Naive thymus-derived CD4-positive, alpha-beta T cell (primary cell): ENCODE results near the gene CHRNA1. TPM values are rescaled to one million over a fixed set of nuclear protein-coding genes. Genes with fewer than 3 reads are reported as not detected.
"Not testable (repeated sequence)": the region's sequence is repeated elsewhere in the genome, so short reads cannot be mapped to it uniquely, and the experiment has no call there.

ENCODE experiments used
- ATAC-seq: fragments of 150-1000 bp; cut with Tn5 transposase; 2 replicates; pipeline ENCODE4 v1.10.0; 2021; ENCODE audit warnings: mild to moderate bottlenecking, moderate library complexity
- CTCF ChIA-PET: fragments of 350-600 bp; sonication (Branson Sonifier 250); formaldehyde crosslinking; loops from one replicate; lab custom pipeline; 2021; ENCODE audit warnings: antibody characterized with exemption; lab: Charles Lee
- POLR2A ChIA-PET: fragments of 350-600 bp; sonication (Branson Sonifier 250); formaldehyde crosslinking; loops from one replicate; lab custom pipeline; 2021; ENCODE audit warnings: antibody characterized with exemption, inconsistent platforms; lab: Charles Lee
- DNase-seq, 9 donors: peaks; one replicate each; pipeline versions ENCODE4 v3.0.0 to v3.0.0-alpha.2; 2020 to 2022; ENCODE audit warnings: mixed read lengths in 1 of 9
- H3K27ac ChIP-seq: one replicate; pipeline ENCODE4 v1.7.0; 2013; ENCODE audit warnings: mild to moderate bottlenecking, low read depth, low read length, moderate library complexity
- H3K27me3 ChIP-seq, 2 donors: one replicate each; pipeline ENCODE4 v1.7.0; 2013; ENCODE audit warnings: low read length in 2 of 2, mild to moderate bottlenecking in 2 of 2, moderate library complexity in 2 of 2; ENCODE audit not compliant: control insufficient read depth in 2 of 2, insufficient read depth in 2 of 2
- H3K36me3 ChIP-seq, 3 experiments: 1 replicate in 2 of 3; 2 replicates in 1 of 3; pipeline ENCODE4 v1.7.0; 2013; ENCODE audit warnings: low read length in 3 of 3, mild to moderate bottlenecking in 3 of 3, moderate library complexity in 1 of 3; ENCODE audit not compliant: insufficient read depth in 3 of 3, control insufficient read depth in 2 of 3
- H3K4me1 ChIP-seq, 2 donors: one replicate each; pipeline ENCODE4 v1.7.0; 2013; ENCODE audit warnings: low read length in 2 of 2, mild to moderate bottlenecking in 2 of 2, moderate library complexity in 1 of 2; ENCODE audit not compliant: control insufficient read depth in 2 of 2, insufficient read depth in 2 of 2
- H3K4me3 ChIP-seq: 2 replicates; pipeline ENCODE4 v1.7.0; 2013; ENCODE audit warnings: mild to moderate bottlenecking, low read length
- H3K9me3 ChIP-seq, 3 experiments: 1 replicate in 2 of 3; 2 replicates in 1 of 3; pipeline ENCODE4 v1.7.0; 2013; ENCODE audit warnings: low read length in 3 of 3; ENCODE audit not compliant: control insufficient read depth in 2 of 3
- H3K27ac Mint-ChIP-seq, 9 donors: one replicate each; pipeline ENCODE4 v1.8.0; 2020 to 2022; ENCODE audit warnings: mixed read lengths in 9 of 9, mild to moderate bottlenecking in 8 of 9, moderate library complexity in 5 of 9, inconsistent platforms in 2 of 9
- H3K27me3 Mint-ChIP-seq, 5 donors: one replicate each; pipeline ENCODE4 v1.8.0; 2021 to 2022; ENCODE audit warnings: mixed read lengths in 5 of 5, mild to moderate bottlenecking in 1 of 5
- H3K36me3 Mint-ChIP-seq, 5 donors: one replicate each; pipeline ENCODE4 v1.8.0; 2020 to 2022; ENCODE audit warnings: mixed read lengths in 5 of 5, mild to moderate bottlenecking in 3 of 5, inconsistent platforms in 1 of 5
- H3K4me1 Mint-ChIP-seq, 7 donors: one replicate each; pipeline ENCODE4 v1.8.0; 2020 to 2022; ENCODE audit warnings: mixed read lengths in 7 of 7, mild to moderate bottlenecking in 3 of 7, inconsistent platforms in 1 of 7
- H3K4me3 Mint-ChIP-seq, 10 donors: one replicate each; pipeline ENCODE4 v1.8.0; 2020 to 2022; ENCODE audit warnings: mild to moderate bottlenecking in 10 of 10, mixed read lengths in 10 of 10, moderate library complexity in 6 of 10, inconsistent platforms in 2 of 10
- H3K9me3 Mint-ChIP-seq, 11 donors: one replicate each; pipeline ENCODE4 v1.8.0; 2020 to 2022; ENCODE audit warnings: mixed read lengths in 11 of 11, mild to moderate bottlenecking in 4 of 11, inconsistent platforms in 1 of 11, moderate library complexity in 1 of 11
- intact Hi-C, 2 donors: fragments of 100-400 bp; cut with micrococcal nuclease; formaldehyde crosslinking; loops; one replicate each; pipeline ENCODE4 v1.15.1; 2023
- polyA plus RNA-seq, 2 donors: library from polyadenylated mRNA; unstranded; fragments of 300-500 nt; fragmentation: Illumina TruSeq; gene quantifications; one replicate each; pipeline ENCODE4 v1.2.3, GENCODE V29; 2021
- total RNA-seq, 6 experiments: library from RNA in 5 of 6; stranded (reverse) in 5 of 6; gene quantifications; 1 replicate in 5 of 6; 2 replicates in 1 of 6; pipeline ENCODE4 v1.2.3 and lab custom pipeline; 2021 to 2026

CHRNA1 gene
- total and polyA plus RNA-seq, 7 experiments from 2014 or later: not detected

DNA sequence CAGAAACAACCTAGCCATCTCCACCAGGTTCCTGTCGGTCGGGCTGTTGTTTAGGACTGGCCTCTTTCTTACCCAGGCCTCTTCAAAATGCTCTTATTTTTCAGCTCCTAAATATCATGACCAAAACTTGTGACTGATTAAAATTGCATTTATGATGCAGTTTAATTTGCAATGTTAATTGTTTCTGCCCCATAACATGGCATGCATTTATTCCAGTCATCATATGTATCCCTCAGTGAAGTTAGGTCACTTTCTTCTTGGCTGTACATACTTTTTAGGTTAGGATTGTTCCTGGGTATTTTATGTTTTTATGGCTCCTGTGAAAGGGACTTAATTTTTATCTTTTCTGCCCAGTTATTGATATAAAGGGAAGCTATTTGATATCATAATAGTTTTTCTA is 50.6 kb downstream of the CHRNA1 start:
- no peak overlapping the region for H3K27ac ChIP-seq
- no peak for ATAC-seq
- ChIA-PET POLR2A (interaction anchor here (1.6 kb wide), 1 partner anchor 15 kb away, joined by 3 read pairs; no protein-coding TSS in a partner anchor), CTCF (no interaction called here)
- Mint-ChIP-seq H3K36me3 (no peaks in the 10 kb centered on the region), H3K4me3 (no peak overlapping the region), H3K27me3 (peaks cover 0 to 8% (median 3%) of the 10 kb centered on the region in 5 donors), H3K4me1 (peaks cover 15 to 34% (median 30%) of the 10 kb centered on the region in 7 donors), H3K27ac (no peak overlapping the region), H3K9me3 (no peaks in the 10 kb centered on the region)
- H3K4me1 ChIP-seq: peaks cover 15 to 21% of the 10 kb centered on the region in 2 donors
- H3K4me3 ChIP-seq: no peak overlapping the region
- DNase-seq: no peak
- no peaks in the 10 kb centered on the region for H3K9me3 ChIP-seq
- H3K27me3 ChIP-seq: no peaks in the 10 kb centered on the region
- intact Hi-C loops: no loop called here
- no peaks in the 10 kb centered on the region for H3K36me3 ChIP-seq

DNA sequence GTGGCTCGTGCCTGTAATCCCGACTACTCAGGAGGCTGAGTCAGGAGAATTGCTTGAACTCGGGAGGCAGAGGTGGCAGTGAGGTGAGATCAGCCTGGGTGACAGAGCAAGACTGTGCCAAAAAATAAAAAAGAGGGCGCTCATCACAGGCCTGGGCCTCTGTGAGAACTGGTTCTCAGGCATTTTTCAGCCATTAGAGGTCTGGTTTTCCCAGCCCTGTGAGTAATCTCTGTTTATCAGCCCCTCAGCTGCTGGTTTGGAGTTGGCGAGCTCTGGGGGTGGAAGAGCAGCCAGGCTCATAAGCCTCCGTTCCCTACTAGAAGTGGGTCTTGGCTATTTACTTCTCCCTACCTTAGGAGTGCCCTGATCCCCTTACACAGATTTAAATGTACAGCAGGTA is 53.1 kb downstream of the CHRNA1 start:
- no peak for DNase-seq
- Histone ChIP-seq H3K36me3 (no peaks in the 10 kb centered on the region), H3K27ac (no peak overlapping the region), H3K9me3 (no peaks in the 10 kb centered on the region), H3K4me1 (no peaks in the 10 kb centered on the region), H3K4me3 (no peak overlapping the region), H3K27me3 (no peaks in the 10 kb centered on the region)
- H3K27me3 Mint-ChIP-seq: peaks cover 8 to 17% (median 11%) of the 10 kb centered on the region in 5 donors
- no peaks in the 10 kb centered on the region for H3K9me3 Mint-ChIP-seq
- H3K27ac Mint-ChIP-seq: no peak overlapping the region
- peaks cover 0 to 13% (median 5%) of the 10 kb centered on the region in 7 donors for H3K4me1 Mint-ChIP-seq
- H3K36me3 Mint-ChIP-seq: no peaks in the 10 kb centered on the region
- intact Hi-C loops: no loop called here
- ChIA-PET POLR2A (no interaction called here), CTCF (no interaction called here)
- ATAC-seq: no peak
- no peak overlapping the region for H3K4me3 Mint-ChIP-seq

DNA sequence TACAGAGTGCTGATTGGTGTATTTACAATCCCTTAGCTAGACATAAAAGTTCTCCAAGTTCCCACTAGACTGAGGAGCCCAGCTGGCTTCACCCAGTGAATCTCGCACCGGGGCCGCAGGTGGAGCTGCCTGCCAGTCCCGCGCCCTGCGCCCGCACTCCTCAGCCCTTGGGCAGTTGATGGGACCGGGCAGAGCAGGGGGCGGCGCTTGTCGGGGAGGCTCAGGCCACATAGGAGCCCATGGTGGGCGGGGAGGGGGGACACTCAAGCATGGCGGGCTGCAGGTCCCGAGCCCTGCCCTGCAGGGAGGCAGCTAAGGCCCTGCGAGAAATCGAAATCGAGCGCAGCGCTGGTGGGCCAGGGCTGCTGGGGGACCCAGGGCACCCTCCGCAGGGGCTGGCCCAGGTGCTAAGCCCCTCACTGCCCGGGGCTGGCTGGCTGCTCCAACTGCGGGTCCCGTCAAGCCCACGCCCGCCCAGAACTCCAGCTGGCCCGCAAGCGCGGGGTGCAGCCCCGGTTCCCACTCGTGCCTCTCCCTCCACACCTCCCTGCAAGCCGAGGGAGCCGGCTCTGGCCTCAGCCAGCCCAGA is 54.8 kb downstream of the CHRNA1 start:
- not testable (repeated sequence) for H3K27me3 ChIP-seq, H3K9me3 ChIP-seq, H3K4me3 Mint-ChIP-seq, H3K36me3 Mint-ChIP-seq, H3K36me3 ChIP-seq, H3K4me1 Mint-ChIP-seq, DNase-seq, H3K27ac ChIP-seq, ATAC-seq, H3K9me3 Mint-ChIP-seq, H3K4me1 ChIP-seq, H3K4me3 ChIP-seq, H3K27ac Mint-ChIP-seq
- ChIA-PET POLR2A (interaction anchor here (1.3 kb wide), 1 partner anchor 12 kb away, joined by 3 read pairs; no protein-coding TSS in a partner anchor), CTCF (interaction anchor here (0.8 to 1.2 kb wide), 3 partner anchors 9 to 280 kb away, joined by 3 read pairs; no protein-coding TSS in a partner anchor)
- intact Hi-C loops: loop anchor here (10.0 kb wide), 1 partner anchor 475 kb away; the partner anchor contains the start of gene ATP5MC3 (in 2 of the 2)
- H3K27me3 Mint-ChIP-seq: peaks cover 8 to 18% (median 13%) of the 10 kb centered on the region in 5 donors

DNA sequence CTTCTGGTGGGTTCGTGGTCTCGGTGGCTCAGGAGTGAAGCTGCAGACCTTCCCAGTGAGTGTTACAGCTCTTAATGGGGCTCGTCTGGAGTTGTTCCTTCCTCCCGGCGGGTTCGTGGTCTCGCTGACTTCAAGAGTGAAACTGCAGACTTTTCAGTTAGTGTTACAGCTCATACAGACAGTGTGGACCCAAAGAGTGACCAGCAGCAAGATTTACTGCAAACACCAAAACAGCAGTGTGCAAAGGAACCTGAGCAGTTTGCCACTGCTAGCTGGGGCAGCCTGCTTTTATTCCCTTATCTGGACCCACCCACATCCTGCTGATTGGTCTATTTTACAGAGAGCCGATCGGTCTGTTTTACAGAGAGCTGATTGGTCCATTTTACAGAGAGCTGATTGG is 55.6 kb downstream of the CHRNA1 start:
- Mint-ChIP-seq H3K4me3 (no peak overlapping the region), H3K27ac (no peak overlapping the region), H3K36me3 (no peaks in the 10 kb centered on the region), H3K4me1 (no peaks in the 10 kb centered on the region), H3K27me3 (peaks cover 8 to 26% (median 13%) of the 10 kb centered on the region in 5 donors), H3K9me3 (no peaks in the 10 kb centered on the region)
- no peak overlapping the region for H3K27ac ChIP-seq
- no peaks in the 10 kb centered on the region for H3K36me3 ChIP-seq
- intact Hi-C loops: loop anchor here (10.0 kb wide), 1 partner anchor 476 kb away; the partner anchor contains the start of gene ATP5MC3 (in 2 of the 2)
- H3K9me3 ChIP-seq: no peaks in the 10 kb centered on the region
- CTCF ChIA-PET: interaction anchor here (0.8 to 1.2 kb wide), 3 partner anchors 9 to 281 kb away, joined by 3 read pairs; no protein-coding TSS in a partner anchor
- POLR2A ChIA-PET: interaction anchor here (1.3 kb wide), 1 partner anchor 11 kb away, joined by 3 read pairs; no protein-coding TSS in a partner anchor
- no peak for DNase-seq
- ATAC-seq: no peak
- H3K4me3 ChIP-seq: no peak overlapping the region
- H3K4me1 ChIP-seq: no peaks in the 10 kb centered on the region
- no peaks in the 10 kb centered on the region for H3K27me3 ChIP-seq

DNA sequence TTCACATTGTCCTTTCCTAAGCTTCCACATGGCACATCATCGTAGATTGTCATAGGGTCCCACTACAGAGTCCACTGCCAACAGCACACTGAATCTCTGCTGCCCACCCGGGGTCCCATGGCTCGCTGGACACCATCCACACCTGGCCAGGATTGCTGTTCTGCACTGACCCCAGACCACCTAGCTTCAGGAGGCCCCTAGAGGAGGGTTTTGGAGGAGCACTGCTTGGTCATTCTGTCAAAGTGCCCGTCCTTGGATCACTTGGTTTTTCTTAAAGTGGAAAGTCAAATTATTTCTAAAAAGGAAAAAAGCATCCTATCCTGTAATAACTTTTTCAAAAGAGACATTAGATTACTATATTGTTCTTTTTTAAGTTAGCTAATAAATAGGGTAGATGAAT is 59.0 kb downstream of the CHRNA1 start:
- no peak for ATAC-seq
- no peaks in the 10 kb centered on the region for H3K4me1 ChIP-seq
- Mint-ChIP-seq H3K4me1 (no peaks in the 10 kb centered on the region), H3K27me3 (peaks cover 8 to 36% (median 10%) of the 10 kb centered on the region in 5 donors), H3K36me3 (no peaks in the 10 kb centered on the region), H3K9me3 (no peaks in the 10 kb centered on the region), H3K27ac (no peak overlapping the region), H3K4me3 (no peak overlapping the region)
- no peak overlapping the region for H3K27ac ChIP-seq
- H3K9me3 ChIP-seq: no peaks in the 10 kb centered on the region
- ChIA-PET CTCF (interaction anchor here (0.6 to 1.1 kb wide), 2 partner anchors 42 to 404 kb away, joined by 3 read pairs; no protein-coding TSS in a partner anchor), POLR2A (no interaction called here)
- no peak overlapping the region for H3K4me3 ChIP-seq
- no peaks in the 10 kb centered on the region for H3K27me3 ChIP-seq
- intact Hi-C loops: loop anchor here (10.0 kb wide), 1 partner anchor 479 kb away; the partner anchor contains the start of gene ATP5MC3 (in 2 of the 2)
- DNase-seq: no peak
- H3K36me3 ChIP-seq: no peaks in the 10 kb centered on the region

DNA sequence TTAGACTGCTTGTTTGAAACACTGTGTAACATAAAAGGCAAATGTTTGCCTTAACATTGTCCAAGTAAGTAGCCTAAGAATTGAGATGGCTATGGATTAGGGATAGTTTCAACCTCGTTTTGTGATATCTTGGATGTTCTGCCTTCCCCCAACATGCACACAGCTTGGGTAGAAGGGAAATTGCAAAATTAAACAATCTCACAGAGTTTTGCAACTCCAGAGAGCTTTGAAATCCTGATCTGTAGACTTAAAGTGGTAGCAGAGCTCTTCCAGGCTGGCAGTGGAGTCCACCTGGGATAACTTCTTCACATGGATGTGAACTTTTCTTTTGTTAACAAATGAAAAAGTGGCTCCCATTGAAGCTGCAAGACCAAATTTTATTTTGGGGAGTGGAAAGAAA is 59.6 kb downstream of the CHRNA1 start:
- Mint-ChIP-seq H3K9me3 (no peaks in the 10 kb centered on the region), H3K27me3 (peaks cover 7 to 36% (median 9%) of the 10 kb centered on the region in 5 donors), H3K4me1 (peaks cover 0 to 2% (median 0%) of the 10 kb centered on the region in 7 donors), H3K27ac (no peak overlapping the region), H3K4me3 (no peak overlapping the region), H3K36me3 (no peaks in the 10 kb centered on the region)
- Histone ChIP-seq H3K27me3 (no peaks in the 10 kb centered on the region), H3K4me3 (no peak overlapping the region), H3K36me3 (no peaks in the 10 kb centered on the region), H3K4me1 (no peaks in the 10 kb centered on the region), H3K9me3 (no peaks in the 10 kb centered on the region), H3K27ac (no peak overlapping the region)
- ATAC-seq (no peak), DNase-seq (no peak)
- intact Hi-C loops: loop anchor here (5.0 to 10.0 kb wide), 2 partner anchors 480 to 1393 kb away; partner anchors contain the start of genes ATP5MC3 (in 2 of the 2) and HOXD12 (in 1 of the 2)
- POLR2A ChIA-PET: no interaction called here
- CTCF ChIA-PET: interaction anchor here (0.6 to 1.1 kb wide), 2 partner anchors 42 to 405 kb away, joined by 3 read pairs; no protein-coding TSS in a partner anchor
